GM21390 (cell line): ENCODE results near the gene PCDHAC1.

Experiments used
- ATAC-seq: cut with Tn5 transposase; IDR thresholded peaks from one replicate; pipeline ENCODE4 v1.9.1; 2021; ENCODE audit not compliant: unreplicated experiment

The PCDHAC1 gene

GRCh38 chr5:140966293-140967225 lies 40.5 kb downstream of the PCDHAC1 start, which contains the start of gene PCDHAC2:
Gene PCDHAC2, plus strand, starts transcription at chr5:140966476. Its CDS starts 291 bp downstream, at chr5:140966767.
- ATAC-seq: no peak

DNA sequence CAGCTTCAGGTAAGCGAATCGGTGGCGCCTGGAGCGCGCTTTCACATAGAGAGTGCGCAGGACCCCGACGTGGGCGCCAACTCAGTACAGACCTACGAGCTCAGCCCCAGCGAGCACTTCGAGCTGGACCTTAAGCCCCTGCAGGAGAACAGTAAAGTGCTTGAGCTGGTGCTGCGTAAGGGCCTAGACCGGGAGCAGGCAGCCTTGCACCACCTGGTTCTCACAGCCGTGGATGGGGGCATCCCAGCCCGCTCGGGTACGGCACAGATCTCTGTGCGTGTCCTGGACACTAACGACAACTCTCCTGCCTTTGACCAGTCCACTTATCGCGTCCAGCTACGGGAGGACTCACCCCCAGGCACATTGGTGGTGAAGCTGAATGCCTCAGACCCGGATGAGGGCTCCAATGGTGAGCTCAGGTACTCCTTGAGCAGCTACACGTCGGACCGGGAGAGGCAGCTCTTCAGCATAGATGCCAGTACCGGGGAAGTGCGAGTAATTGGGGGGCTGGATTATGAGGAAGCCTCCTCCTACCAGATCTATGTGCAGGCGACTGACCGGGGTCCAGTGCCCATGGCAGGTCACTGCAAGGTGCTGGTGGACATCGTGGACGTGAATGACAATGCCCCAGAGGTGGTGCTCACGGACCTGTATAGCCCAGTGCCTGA lies 41.3 kb downstream of the PCDHAC1 start:
- ATAC-seq: no peak

GRCh38 chr5:140969880-140970279 lies 43.8 kb downstream of the PCDHAC1 start:
- no peak for ATAC-seq

DNA sequence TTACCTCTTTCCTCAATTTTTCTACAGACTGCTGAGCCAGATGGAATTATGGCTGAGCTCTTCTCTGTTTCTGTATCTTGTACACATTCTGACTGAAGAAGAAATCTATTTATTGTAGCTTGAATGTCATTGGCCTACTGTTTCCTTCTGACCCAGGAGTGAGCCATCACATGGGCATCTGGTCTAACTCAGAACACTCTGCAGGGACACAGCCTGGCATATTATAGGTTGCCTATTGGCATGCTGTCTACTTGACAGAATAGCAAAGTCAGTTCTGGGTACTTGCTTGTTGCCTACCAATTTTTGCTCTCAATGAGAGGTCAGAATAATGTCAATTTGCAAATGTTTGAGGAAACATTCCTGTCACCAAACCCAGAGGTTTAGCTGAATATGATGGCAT lies 47.5 kb downstream of the PCDHAC1 start:
- no peak for ATAC-seq

GRCh38 chr5:140977003-140977402 lies 50.9 kb downstream of the PCDHAC1 start:
- no peak for ATAC-seq

DNA sequence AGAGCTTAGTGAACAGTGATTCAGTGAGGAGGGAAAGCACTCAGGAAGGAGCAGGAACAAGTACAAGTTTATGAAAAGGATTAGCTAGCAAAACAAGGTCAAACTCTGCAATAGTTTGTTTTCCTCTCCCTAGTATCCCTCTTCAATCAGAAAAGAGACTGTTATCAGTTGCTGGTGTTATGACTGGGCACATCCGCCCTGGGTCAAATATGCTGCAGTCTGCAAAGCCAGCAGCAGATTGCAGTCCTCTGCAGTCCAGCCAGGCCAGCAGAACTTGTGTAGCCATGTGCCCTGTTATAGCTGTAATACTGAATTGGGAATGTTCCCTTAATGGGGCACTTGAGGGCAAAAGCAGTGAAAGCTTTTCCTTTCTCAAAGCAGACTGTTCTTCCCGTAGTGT lies 52.2 kb downstream of the PCDHAC1 start:
- no peak for ATAC-seq

DNA sequence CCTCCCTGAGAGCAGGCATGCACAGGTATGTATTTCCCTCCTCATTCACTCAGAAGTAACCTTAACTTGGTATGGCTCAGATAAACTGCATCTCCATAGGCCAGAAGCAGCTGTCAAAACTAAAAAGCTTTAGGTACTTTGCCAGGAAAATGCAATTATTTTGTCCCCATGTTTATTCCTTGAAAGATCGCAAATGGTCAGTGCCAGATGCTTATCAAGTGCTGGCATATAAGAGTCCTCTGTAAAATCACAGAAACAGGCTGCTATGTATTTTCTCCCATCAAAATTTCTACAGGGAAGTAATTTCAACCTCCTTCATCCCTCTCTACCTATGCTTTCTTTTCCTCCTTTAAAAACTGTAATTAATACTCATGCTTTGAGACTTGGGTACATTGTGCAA lies 52.9 kb downstream of the PCDHAC1 start:
- no peak for ATAC-seq
